Kidney (tissue), 14 donors: ENCODE results near the gene IMP4. TPM values are rescaled to one million over a fixed set of nuclear protein-coding genes. Genes with fewer than 3 reads are reported as not detected.
A peak's percentile ranks its signal among the peaks of the same experiment; 100 is the strongest.

Source experiments
- DNase-seq, 5 donors: peaks; one replicate each; pipeline ENCODE4 v3.0.0-alpha.2; 2013 to 2020
- FAIRE-seq: peaks from 2 replicates; lab custom pipeline; 2012; peaks lifted over from hg19 to GRCh38; lab: Jason Lieb, UNC
- H3K27ac ChIP-seq, 2 donors: one replicate each; pipeline ENCODE4 v1.7.0; 2013; ENCODE audit warnings: low read depth in 2 of 2, low read length in 2 of 2, inconsistent platforms in 1 of 2
- H3K27me3 ChIP-seq: one replicate; pipeline ENCODE4 v1.7.1; 2013; ENCODE audit warnings: low read length, inconsistent platforms; ENCODE audit not compliant: control insufficient read depth, insufficient read depth
- H3K36me3 ChIP-seq, 3 donors: one replicate each; pipeline versions ENCODE4 v1.7.0 to v1.7.1; 2013; ENCODE audit warnings: low read length in 3 of 3, control low read depth in 1 of 3, inconsistent platforms in 1 of 3; ENCODE audit not compliant: insufficient read depth in 3 of 3, control insufficient read depth in 2 of 3
- H3K4me1 ChIP-seq, 3 donors: one replicate each; pipeline versions ENCODE4 v1.7.0 to v1.7.1; 2013; ENCODE audit warnings: low read length in 3 of 3, inconsistent platforms in 1 of 3, low read depth in 1 of 3; ENCODE audit not compliant: control insufficient read depth in 2 of 3, insufficient read depth in 2 of 3
- H3K4me3 ChIP-seq, 3 donors: one replicate each; pipeline versions ENCODE4 v1.7.0 to v1.8.1; 2013; ENCODE audit warnings: low read length in 3 of 3, control low read depth in 1 of 3, inconsistent platforms in 1 of 3
- H3K9ac ChIP-seq, 3 donors: one replicate each; pipeline versions ENCODE4 v1.7.0 to v1.7.1; 2013; ENCODE audit warnings: low read length in 3 of 3, control low read depth in 1 of 3, inconsistent platforms in 1 of 3
- H3K9me3 ChIP-seq, 3 donors: one replicate each; pipeline versions ENCODE4 v1.7.0 to v1.7.1; 2013; ENCODE audit warnings: low read length in 3 of 3, control low read depth in 1 of 3, inconsistent platforms in 1 of 3; ENCODE audit not compliant: control insufficient read depth in 2 of 3, insufficient read depth in 1 of 3
- CTCF ChIP-seq: IDR thresholded peaks from 3 replicates; pipeline ENCODE4 v1.5.1; 2012; ENCODE audit warnings: mild to moderate bottlenecking, moderate library complexity, borderline replicate concordance; ENCODE audit not compliant: insufficient read depth; ENCODE audit errors: extremely low read depth
- intact Hi-C: fragments of 100-400 bp; cut with DNase I; formaldehyde crosslinking; loops from one replicate; pipeline ENCODE4 v1.11.1; 2022
- polyA plus RNA-seq: library from polyadenylated mRNA; stranded (reverse); fragments of 350-450 nt; fragmentation: Illumina TruSeq; extraction: RNeasy Lipid Tissue Mini Kit (QIAGEN cat#74804); gene quantifications from one replicate; pipeline ENCODE4 v1.2.3, GENCODE V29; 2014; ENCODE audit warnings: low read depth, low replicate concordance; ENCODE audit not compliant: insufficient read depth
- total RNA-seq: library from RNA; stranded (reverse); fragmentation: NEBNext Ultra II Directional; extraction: Animal tissue kit (Norgen Biotek cat#: 25700); gene quantifications from one replicate; pipeline ENCODE4 v1.2.1, GENCODE V29; 2021
- donor health status: control.
- donor health status: control.
- donor health status: control.
- donor health status: control.
- donor health status: control.
- donor health status: DM: yes; HTN: yes; CAD: no.
- donor health status: Normal renal cell carcinoma (clear cell type).

The IMP4 gene
- total and polyA plus RNA-seq, 2 donors from 2014 or later: 59.7 to 60.1 TPM

GRCh38 chr2:130339885-130340745, 2.6 kb upstream of the IMP4 start:
- Histone ChIP-seq H3K4me3 (no peak overlapping the region), H3K36me3 (peaks cover 2 to 14% (median 14%) of the 10 kb centered on the region in 3 donors), H3K27me3 (no peaks in the 10 kb centered on the region), H3K27ac (no peak overlapping the region), H3K9me3 (no peaks in the 10 kb centered on the region), H3K4me1 (peaks cover 0 to 7% (median 4%) of the 10 kb centered on the region in 3 donors), H3K9ac (no peak overlapping the region)
- no peak for DNase-seq
- intact Hi-C loops: loop anchor here (10.0 kb wide), 1 partner anchor 155 kb away; the partner anchor contains the start of genes MZT2B and SMPD4
- TF ChIP-seq CTCF: no peak
- no peak for FAIRE-seq

- peaks cover 2 to 29% (median 22%) of the 10 kb centered on the region in 3 donors for H3K36me3 ChIP-seq
- H3K9ac ChIP-seq: peak overlapping the region; percentile 34 to 91 (median 51)
- peak overlapping the region; percentile 49 to 96 for H3K27ac ChIP-seq
- H3K4me1 ChIP-seq: peaks cover 0 to 7% (median 4%) of the 10 kb centered on the region in 3 donors
- H3K9me3 ChIP-seq: no peaks in the 10 kb centered on the region
- FAIRE-seq: no peak
- H3K27me3 ChIP-seq: no peaks in the 10 kb centered on the region
- DNase-seq: peak in 2 of 5 donors; percentile 34 to 45
- H3K4me3 ChIP-seq: peak overlapping the region; percentile 91 to 96 (median 94)
- intact Hi-C loops: no loop called here
- no peak for TF ChIP-seq CTCF
These were observed 1.1 kb upstream of the IMP4 start for GRCh38 chr2:130341562-130342019.

GRCh38 chr2:130342020-130342532, 621 bp upstream of the IMP4 start:
- Histone ChIP-seq H3K27ac (peak overlapping the region; percentile 85 to 96), H3K4me1 (peaks cover 0 to 7% (median 4%) of the 10 kb centered on the region in 3 donors), H3K9me3 (no peaks in the 10 kb centered on the region), H3K9ac (peak overlapping the region; percentile 34 to 91 (median 69)), H3K36me3 (peaks cover 2 to 34% (median 27%) of the 10 kb centered on the region in 3 donors), H3K4me3 (peak overlapping the region; percentile 91 to 96 (median 94)), H3K27me3 (no peaks in the 10 kb centered on the region)
- FAIRE-seq (no peak), DNase-seq (peak; percentile 93 to 98 (median 95))
- no peak for TF ChIP-seq CTCF
- intact Hi-C loops: no loop called here
